Endothelial cell of umbilical vein (primary cell): ENCODE results near the gene GSPT2.
"Not testable (repeated sequence)": the region's sequence is repeated elsewhere in the genome, so short reads cannot be mapped to it uniquely, and the experiment has no call there.

Source experiments
- CTCF ChIP-seq, 2 donors: IDR thresholded peaks; 1 replicate in 1 of 2; 2 replicates in 1 of 2; pipeline ENCODE4 v1.5.1; 2011; ENCODE audit warnings: low read length in 2 of 2, mild to moderate bottlenecking in 2 of 2, moderate library complexity in 2 of 2, control low read depth in 1 of 2, inconsistent platforms in 1 of 2, low read depth in 1 of 2; ENCODE audit not compliant: insufficient read depth in 1 of 2; ENCODE audit errors: extremely low read depth in 1 of 2
- EZH2 ChIP-seq: IDR thresholded peaks from 2 replicates; pipeline ENCODE4 v1.6.1; 2012; ENCODE audit warnings: borderline replicate concordance, low read depth, mild to moderate bottlenecking, moderate library complexity, low read length, inconsistent platforms; ENCODE audit not compliant: severe bottlenecking
- FOS ChIP-seq: IDR thresholded peaks from 2 replicates; pipeline ENCODE4 v1.6.1; 2011; ENCODE audit warnings: mild to moderate bottlenecking, low read length, moderate library complexity, borderline replicate concordance; ENCODE audit not compliant: insufficient read depth
- GATA2 ChIP-seq: IDR thresholded peaks from 2 replicates; pipeline ENCODE4 v1.7.0; 2011; ENCODE audit warnings: low read depth, mild to moderate bottlenecking, moderate library complexity, mixed read lengths, low read length; ENCODE audit not compliant: insufficient read length, insufficient read depth
- JUN ChIP-seq: IDR thresholded peaks from 2 replicates; pipeline ENCODE4 v1.6.1; 2011; ENCODE audit warnings: borderline replicate concordance, low read depth; ENCODE audit not compliant: insufficient read length, insufficient read depth
- MAX ChIP-seq: IDR thresholded peaks from 2 replicates; pipeline ENCODE4 v1.6.1; 2011; ENCODE audit not compliant: insufficient read depth, insufficient read length
- MYC ChIP-seq: IDR thresholded peaks from one replicate; pipeline ENCODE4 v1.6.1; 2011; ENCODE audit warnings: mild to moderate bottlenecking, low read depth, low read length
- POLR2A ChIP-seq: IDR thresholded peaks from 2 replicates; pipeline ENCODE4 v1.6.1; 2012; ENCODE audit warnings: low read depth, mild to moderate bottlenecking, control low read depth, low read length
- POLR2AphosphoS5 ChIP-seq: IDR thresholded peaks from 2 replicates; pipeline ENCODE4 v1.6.1; 2012; ENCODE audit warnings: low read depth, mild to moderate bottlenecking, control low read depth, low read length, moderate library complexity; ENCODE audit not compliant: insufficient read depth

GRCh38 chrX:51710277-51711164 is 32.7 kb upstream of the GSPT2 start, which contains the start of gene CENPVL1:
- TF ChIP-seq MYC; CTCF (IDR thresholded peaks at IDR 0.05; ENCODE audit: extremely low read depth in 1 of 2, insufficient read depth in 1 of 2, low read depth in 1 of 2, low read length in 2 of 2); EZH2; POLR2AphosphoS5; FOS; POLR2A; JUN; MAX; GATA2: not testable (repeated sequence)
